NCI-H1694 (cell line): ENCODE measurements around the gene CCHCR1.
A peak's percentile ranks its signal among the peaks of the same experiment; 100 is the strongest.
"Not testable (repeated sequence)": the region's sequence is repeated elsewhere in the genome, so short reads cannot be mapped to it uniquely, and the experiment has no call there.

Experiments used
- DNase-seq: peaks from one replicate; lab custom pipeline; 2025; lab: John Stamatoyannopoulos, UW

CCHCR1 gene

GRCh38 chr6:31157513-31158139 is at the start of gene CCHCR1:
CCHCR1 (minus strand) TSS chr6:31157802; CDS start chr6:31157600, 202 bp downstream.
- no peak for DNase-seq

- DNase-seq: no peak
Measured at GRCh38 chr6:31205638-31206037, 48.0 kb upstream of the CCHCR1 start.

- no peak for DNase-seq
Measured at GRCh38 chr6:31204751-31205145, 47.1 kb upstream of the CCHCR1 start.

- no peak for DNase-seq
Measured at GRCh38 chr6:31203345-31203979, 45.9 kb upstream of the CCHCR1 start.

GRCh38 chr6:31202259-31203166 is 44.9 kb upstream of the CCHCR1 start:
- no peak for DNase-seq

- not testable (repeated sequence) for DNase-seq
Measured at GRCh38 chr6:31199105-31199452, 41.5 kb upstream of the CCHCR1 start.

GRCh38 chr6:31197559-31198305 is 40.1 kb upstream of the CCHCR1 start:
- DNase-seq: peak; percentile 62

- not testable (repeated sequence) for DNase-seq
Measured at GRCh38 chr6:31196251-31197022, 38.8 kb upstream of the CCHCR1 start.

- DNase-seq: not testable (repeated sequence)
Measured at GRCh38 chr6:31195308-31195979, 37.8 kb upstream of the CCHCR1 start.

GRCh38 chr6:31194061-31194834 is 36.6 kb upstream of the CCHCR1 start:
- no peak for DNase-seq

- no peak for DNase-seq
Measured at GRCh38 chr6:31193206-31193605, 35.6 kb upstream of the CCHCR1 start.

- DNase-seq: peak; percentile 12
Measured at GRCh38 chr6:31192431-31193105, 35.0 kb upstream of the CCHCR1 start.

GRCh38 chr6:31190488-31190887 is 32.9 kb upstream of the CCHCR1 start:
- DNase-seq: no peak

GRCh38 chr6:31189223-31189622 is 31.6 kb upstream of the CCHCR1 start:
- not testable (repeated sequence) for DNase-seq

GRCh38 chr6:31187780-31188194 is 30.2 kb upstream of the CCHCR1 start:
- no peak for DNase-seq

GRCh38 chr6:31186052-31186734 is 28.6 kb upstream of the CCHCR1 start:
- DNase-seq: no peak

GRCh38 chr6:31185695-31186051 is 28.1 kb upstream of the CCHCR1 start:
- DNase-seq: not testable (repeated sequence)

- not testable (repeated sequence) for DNase-seq
Measured at GRCh38 chr6:31183859-31184258, 26.3 kb upstream of the CCHCR1 start.

GRCh38 chr6:31183287-31183686 is 25.7 kb upstream of the CCHCR1 start:
- DNase-seq: not testable (repeated sequence)
